Kidney (tissue), 14 donors: ENCODE data around the gene SHQ1. TPM values are rescaled to one million over a fixed set of nuclear protein-coding genes. Genes with fewer than 3 reads are reported as not detected.

Source experiments
- DNase-seq, 5 donors: peaks; one replicate each; pipeline ENCODE4 v3.0.0-alpha.2; 2013 to 2020
- FAIRE-seq: peaks from 2 replicates; lab custom pipeline; 2012; peaks lifted over from hg19 to GRCh38; lab: Jason Lieb, UNC
- H3K27ac ChIP-seq, 2 donors: one replicate each; pipeline ENCODE4 v1.7.0; 2013; ENCODE audit warnings: low read depth in 2 of 2, low read length in 2 of 2, inconsistent platforms in 1 of 2
- H3K27me3 ChIP-seq: one replicate; pipeline ENCODE4 v1.7.1; 2013; ENCODE audit warnings: low read length, inconsistent platforms; ENCODE audit not compliant: control insufficient read depth, insufficient read depth
- H3K36me3 ChIP-seq, 3 donors: one replicate each; pipeline versions ENCODE4 v1.7.0 to v1.7.1; 2013; ENCODE audit warnings: low read length in 3 of 3, control low read depth in 1 of 3, inconsistent platforms in 1 of 3; ENCODE audit not compliant: insufficient read depth in 3 of 3, control insufficient read depth in 2 of 3
- H3K4me1 ChIP-seq, 3 donors: one replicate each; pipeline versions ENCODE4 v1.7.0 to v1.7.1; 2013; ENCODE audit warnings: low read length in 3 of 3, inconsistent platforms in 1 of 3, low read depth in 1 of 3; ENCODE audit not compliant: control insufficient read depth in 2 of 3, insufficient read depth in 2 of 3
- H3K4me3 ChIP-seq, 3 donors: one replicate each; pipeline versions ENCODE4 v1.7.0 to v1.8.1; 2013; ENCODE audit warnings: low read length in 3 of 3, control low read depth in 1 of 3, inconsistent platforms in 1 of 3
- H3K9ac ChIP-seq, 3 donors: one replicate each; pipeline versions ENCODE4 v1.7.0 to v1.7.1; 2013; ENCODE audit warnings: low read length in 3 of 3, control low read depth in 1 of 3, inconsistent platforms in 1 of 3
- H3K9me3 ChIP-seq, 3 donors: one replicate each; pipeline versions ENCODE4 v1.7.0 to v1.7.1; 2013; ENCODE audit warnings: low read length in 3 of 3, control low read depth in 1 of 3, inconsistent platforms in 1 of 3; ENCODE audit not compliant: control insufficient read depth in 2 of 3, insufficient read depth in 1 of 3
- intact Hi-C: fragments of 100-400 bp; cut with DNase I; formaldehyde crosslinking; loops from one replicate; pipeline ENCODE4 v1.11.1; 2022
- polyA plus RNA-seq: library from polyadenylated mRNA; stranded (reverse); fragments of 350-450 nt; fragmentation: Illumina TruSeq; extraction: RNeasy Lipid Tissue Mini Kit (QIAGEN cat#74804); gene quantifications from one replicate; pipeline ENCODE4 v1.2.3, GENCODE V29; 2014; ENCODE audit warnings: low read depth, low replicate concordance; ENCODE audit not compliant: insufficient read depth
- total RNA-seq: library from RNA; stranded (reverse); fragmentation: NEBNext Ultra II Directional; extraction: Animal tissue kit (Norgen Biotek cat#: 25700); gene quantifications from one replicate; pipeline ENCODE4 v1.2.1, GENCODE V29; 2021
- TF ChIP-seq, protein P1 (sequence below): IDR thresholded peaks from 3 replicates; pipeline ENCODE4 v1.5.1; 2012; ENCODE audit warnings: mild to moderate bottlenecking, moderate library complexity, borderline replicate concordance; ENCODE audit not compliant: insufficient read depth; ENCODE audit errors: extremely low read depth
- donor health status: control.
- donor health status: control.
- donor health status: control.
- donor health status: control.
- donor health status: control.
- donor health status: DM: yes; HTN: yes; CAD: no.
- donor health status: Normal renal cell carcinoma (clear cell type).

SHQ1 gene
- total and polyA plus RNA-seq, 2 donors from 2014 or later = 8.1 to 23.1 TPM

DNA sequence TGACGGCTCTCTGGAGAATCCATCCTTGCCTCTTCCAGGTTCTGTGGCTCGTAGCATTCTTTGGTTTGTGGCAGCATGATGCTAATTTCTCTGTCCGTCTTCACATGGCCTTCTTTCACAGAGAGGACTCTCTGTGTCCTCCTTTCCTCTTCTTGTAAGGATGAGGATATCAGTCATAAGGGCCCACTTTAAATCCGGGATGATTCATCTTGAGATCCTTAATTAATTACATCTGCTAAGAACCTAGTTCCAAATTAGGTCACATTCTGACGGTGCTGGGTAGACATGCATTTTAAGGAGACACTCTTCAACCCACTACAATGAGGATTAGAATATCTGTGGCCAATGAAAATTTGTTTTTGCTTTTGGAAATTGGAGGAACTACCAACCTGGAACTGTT, 23.9 kb upstream of the SHQ1 start:
- intact Hi-C loops = no loop called here

DNA sequence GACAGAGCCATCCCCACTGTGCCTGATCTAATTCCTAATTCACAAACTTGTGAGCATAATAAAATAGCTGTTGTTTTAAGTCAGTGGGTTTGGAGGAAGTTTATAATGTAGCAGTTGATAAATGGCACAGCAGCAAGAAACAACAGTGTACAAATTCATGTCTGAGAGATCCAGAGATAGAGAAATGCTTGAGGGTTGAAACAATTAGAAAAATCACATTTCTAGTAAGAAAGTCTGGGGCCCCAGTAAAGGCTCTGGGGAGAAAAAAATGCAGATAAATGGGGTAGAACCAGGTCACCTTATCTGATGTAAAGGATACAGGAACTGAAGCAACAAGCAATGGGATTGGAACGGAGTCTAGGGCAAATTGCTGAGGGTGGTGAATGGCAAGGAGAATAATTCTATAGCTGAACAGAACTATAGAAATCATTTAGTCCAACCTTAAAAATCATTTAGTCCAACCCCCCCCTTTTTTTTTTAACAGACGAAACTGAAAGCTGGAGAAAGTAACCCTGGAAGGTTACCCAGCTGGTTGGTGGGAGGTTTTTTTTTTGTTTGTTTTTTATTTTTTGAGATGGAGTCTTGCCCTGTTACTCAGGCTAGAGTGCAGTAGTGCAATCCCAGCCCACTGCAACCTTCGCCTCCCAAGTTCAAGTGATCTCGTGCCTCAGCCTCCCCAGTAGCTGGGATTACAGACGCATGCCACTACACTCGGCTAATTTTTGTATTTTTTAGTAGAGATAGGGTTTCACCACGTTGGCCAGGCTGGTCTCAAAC, 14.3 kb upstream of the SHQ1 start:
- Histone ChIP-seq H3K9ac (no peak overlapping the region), H3K4me3 (no peak overlapping the region), H3K36me3 (no peaks in the 10 kb centered on the region), H3K4me1 (no peaks in the 10 kb centered on the region), H3K27ac (no peak overlapping the region), H3K9me3 (no peaks in the 10 kb centered on the region), H3K27me3 (no peaks in the 10 kb centered on the region)
- peak in 2 of 5 donors; percentile 22 to 35 for DNase-seq
- intact Hi-C loops = no loop called here
- TF ChIP-seq, protein P1, sequence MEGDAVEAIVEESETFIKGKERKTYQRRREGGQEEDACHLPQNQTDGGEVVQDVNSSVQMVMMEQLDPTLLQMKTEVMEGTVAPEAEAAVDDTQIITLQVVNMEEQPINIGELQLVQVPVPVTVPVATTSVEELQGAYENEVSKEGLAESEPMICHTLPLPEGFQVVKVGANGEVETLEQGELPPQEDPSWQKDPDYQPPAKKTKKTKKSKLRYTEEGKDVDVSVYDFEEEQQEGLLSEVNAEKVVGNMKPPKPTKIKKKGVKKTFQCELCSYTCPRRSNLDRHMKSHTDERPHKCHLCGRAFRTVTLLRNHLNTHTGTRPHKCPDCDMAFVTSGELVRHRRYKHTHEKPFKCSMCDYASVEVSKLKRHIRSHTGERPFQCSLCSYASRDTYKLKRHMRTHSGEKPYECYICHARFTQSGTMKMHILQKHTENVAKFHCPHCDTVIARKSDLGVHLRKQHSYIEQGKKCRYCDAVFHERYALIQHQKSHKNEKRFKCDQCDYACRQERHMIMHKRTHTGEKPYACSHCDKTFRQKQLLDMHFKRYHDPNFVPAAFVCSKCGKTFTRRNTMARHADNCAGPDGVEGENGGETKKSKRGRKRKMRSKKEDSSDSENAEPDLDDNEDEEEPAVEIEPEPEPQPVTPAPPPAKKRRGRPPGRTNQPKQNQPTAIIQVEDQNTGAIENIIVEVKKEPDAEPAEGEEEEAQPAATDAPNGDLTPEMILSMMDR = no peak
- no peak for FAIRE-seq

More for the DNA sequence above, 23.9 kb upstream of the SHQ1 start:
- Histone ChIP-seq H3K9ac (no peak overlapping the region), H3K27me3 (no peaks in the 10 kb centered on the region), H3K36me3 (no peaks in the 10 kb centered on the region), H3K9me3 (no peaks in the 10 kb centered on the region), H3K4me1 (no peaks in the 10 kb centered on the region), H3K4me3 (no peak overlapping the region), H3K27ac (no peak overlapping the region)
- DNase-seq = no peak
- no peak for FAIRE-seq
- TF ChIP-seq, protein P1 = no peak

DNA sequence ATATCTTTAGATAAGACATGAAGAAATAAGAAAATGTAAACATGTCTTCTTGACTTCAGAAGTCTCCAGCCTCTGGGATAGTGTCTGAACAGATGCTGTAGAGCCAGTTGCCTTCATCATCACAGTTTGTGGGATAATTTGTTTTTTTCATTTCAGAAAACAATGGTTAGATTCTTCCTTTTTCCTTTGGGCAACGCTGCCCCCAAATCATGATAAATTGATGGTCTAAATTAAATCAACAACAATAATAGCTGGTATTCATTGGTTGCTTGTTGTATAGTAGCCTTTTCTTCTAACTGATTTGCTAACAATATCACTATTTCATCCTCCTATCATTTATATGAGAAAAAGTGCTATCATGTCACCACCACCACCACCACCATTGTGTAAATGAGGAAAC, 12.6 kb upstream of the SHQ1 start:
- H3K27ac ChIP-seq = no peak overlapping the region
- DNase-seq = no peak
- H3K9me3 ChIP-seq = no peaks in the 10 kb centered on the region
- no peak overlapping the region for H3K4me3 ChIP-seq
- no peaks in the 10 kb centered on the region for H3K36me3 ChIP-seq
- H3K27me3 ChIP-seq = no peaks in the 10 kb centered on the region
- no peak for FAIRE-seq
- no peaks in the 10 kb centered on the region for H3K4me1 ChIP-seq
- intact Hi-C loops = no loop called here
- TF ChIP-seq, protein P1 = no peak
- no peak overlapping the region for H3K9ac ChIP-seq
